ENCODE measurements around the gene SDHA.

DNA sequence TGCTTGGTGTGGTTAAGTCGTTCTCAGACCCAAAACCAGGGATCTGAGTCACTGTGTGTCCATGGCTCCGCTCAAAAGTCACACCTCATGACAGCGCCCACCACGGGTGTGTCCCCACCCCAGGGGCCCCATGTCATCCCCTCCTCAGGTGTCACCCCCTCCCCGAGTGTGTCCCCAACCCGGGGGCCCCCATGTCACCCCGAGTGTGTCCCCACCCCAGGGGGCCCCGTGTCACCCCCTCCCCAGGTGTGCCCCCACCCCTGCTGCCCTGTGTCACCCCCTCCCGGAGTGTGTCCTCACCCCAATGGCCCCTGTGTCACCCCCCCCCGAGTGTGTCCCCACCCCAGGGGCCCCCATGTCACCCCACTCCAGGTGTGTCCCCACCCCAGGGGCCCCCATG, 21.8 kb upstream of the SDHA start:
- TF ChIP-seq, protein P1, sequence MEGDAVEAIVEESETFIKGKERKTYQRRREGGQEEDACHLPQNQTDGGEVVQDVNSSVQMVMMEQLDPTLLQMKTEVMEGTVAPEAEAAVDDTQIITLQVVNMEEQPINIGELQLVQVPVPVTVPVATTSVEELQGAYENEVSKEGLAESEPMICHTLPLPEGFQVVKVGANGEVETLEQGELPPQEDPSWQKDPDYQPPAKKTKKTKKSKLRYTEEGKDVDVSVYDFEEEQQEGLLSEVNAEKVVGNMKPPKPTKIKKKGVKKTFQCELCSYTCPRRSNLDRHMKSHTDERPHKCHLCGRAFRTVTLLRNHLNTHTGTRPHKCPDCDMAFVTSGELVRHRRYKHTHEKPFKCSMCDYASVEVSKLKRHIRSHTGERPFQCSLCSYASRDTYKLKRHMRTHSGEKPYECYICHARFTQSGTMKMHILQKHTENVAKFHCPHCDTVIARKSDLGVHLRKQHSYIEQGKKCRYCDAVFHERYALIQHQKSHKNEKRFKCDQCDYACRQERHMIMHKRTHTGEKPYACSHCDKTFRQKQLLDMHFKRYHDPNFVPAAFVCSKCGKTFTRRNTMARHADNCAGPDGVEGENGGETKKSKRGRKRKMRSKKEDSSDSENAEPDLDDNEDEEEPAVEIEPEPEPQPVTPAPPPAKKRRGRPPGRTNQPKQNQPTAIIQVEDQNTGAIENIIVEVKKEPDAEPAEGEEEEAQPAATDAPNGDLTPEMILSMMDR (IDR thresholded peaks at IDR 0.05): no peak
- no peak for TF ChIP-seq POLR2AphosphoS5 (IDR thresholded peaks at IDR 0.05; ENCODE audit: low read depth, low read length)

Data from Panc1 (cell line).